NCI-H146 (cell line): ENCODE data around the gene ZNF428.
A peak's percentile ranks its signal among the peaks of the same experiment; 100 is the strongest.
"Not testable (repeated sequence)": the region's sequence is repeated elsewhere in the genome, so short reads cannot be mapped to it uniquely, and the experiment has no call there.

Experiments
- DNase-seq: peaks from one replicate; lab custom pipeline; 2025; lab: John Stamatoyannopoulos, UW

ZNF428 gene

DNA sequence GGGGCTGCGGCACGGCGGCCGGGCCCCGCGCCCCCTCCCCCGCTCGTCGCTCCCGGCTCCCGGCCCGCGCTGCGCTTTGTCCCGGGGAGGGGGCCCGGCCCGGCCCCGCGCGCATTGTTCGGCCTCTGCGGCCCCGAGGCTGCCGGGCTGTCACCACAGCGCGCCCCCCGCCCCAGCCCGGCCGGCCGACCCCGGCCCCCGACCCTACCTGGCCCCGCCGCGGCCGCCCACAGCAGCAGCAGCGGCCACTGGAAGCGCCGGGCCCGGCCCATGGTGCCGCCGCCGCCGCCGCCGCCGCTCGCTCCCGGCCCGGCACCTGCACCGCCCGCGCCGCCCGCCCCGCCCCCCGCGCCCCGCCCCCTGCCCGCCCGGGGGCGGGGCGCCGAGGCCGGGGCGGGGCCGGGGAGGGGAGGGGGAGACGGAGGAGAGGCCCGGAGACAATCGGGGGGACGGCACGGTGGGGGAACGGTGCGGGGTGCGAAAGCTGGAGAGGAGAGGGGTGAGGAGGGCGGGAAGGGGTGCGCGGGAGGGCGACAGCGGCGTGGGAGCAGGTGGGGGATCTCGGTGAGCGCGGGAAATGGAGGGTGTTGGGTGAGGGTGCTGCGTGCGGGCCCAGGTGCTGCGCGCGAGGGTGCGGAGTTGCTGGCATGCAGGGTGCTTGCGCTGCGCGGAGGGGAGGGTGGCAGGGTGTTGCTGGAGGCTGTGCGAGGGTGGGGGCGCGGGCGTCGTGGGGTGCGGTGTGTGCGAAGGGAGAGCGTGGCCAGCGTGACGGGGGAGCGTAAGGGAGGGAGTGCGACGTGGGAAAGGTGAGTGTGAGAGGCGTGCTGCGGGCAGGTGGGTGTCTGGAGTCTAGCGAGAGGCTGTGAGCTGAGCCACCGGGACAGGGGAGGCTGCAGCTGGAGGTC, 20.3 kb upstream of the ZNF428 start, which contains the start of gene CADM4:
Gene CADM4, minus strand, starts transcription at position 332 of the 905 bp plus-strand sequence. Its CDS starts 60 bp downstream, at position 272.
- peak; percentile 61 for DNase-seq

DNA sequence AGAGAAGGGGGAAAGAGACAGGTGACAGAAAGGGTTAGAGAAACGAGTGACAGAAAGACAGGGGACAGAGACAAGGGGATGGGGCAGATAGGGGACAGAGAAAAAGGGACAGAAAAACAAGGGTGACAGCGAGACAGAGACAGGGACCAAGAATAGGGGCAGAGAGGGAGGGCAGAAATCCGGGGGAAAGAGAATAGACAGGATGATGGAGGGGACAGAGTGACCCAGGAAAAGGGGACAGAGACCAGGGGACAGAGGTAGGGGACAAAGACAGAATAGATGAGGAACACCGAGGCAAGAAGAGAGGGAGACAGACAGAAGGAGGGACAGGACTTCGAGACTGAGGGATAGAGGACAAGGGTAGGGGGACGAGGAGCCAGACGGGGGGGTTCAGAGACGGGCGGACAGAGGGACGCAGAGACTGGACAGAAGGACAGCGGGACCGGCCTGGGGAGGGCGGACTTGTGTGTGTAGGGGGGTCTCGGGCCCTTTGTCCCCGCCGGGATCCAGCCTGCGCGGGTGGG, 19.6 kb upstream of the ZNF428 start:
- DNase-seq: no peak

DNA sequence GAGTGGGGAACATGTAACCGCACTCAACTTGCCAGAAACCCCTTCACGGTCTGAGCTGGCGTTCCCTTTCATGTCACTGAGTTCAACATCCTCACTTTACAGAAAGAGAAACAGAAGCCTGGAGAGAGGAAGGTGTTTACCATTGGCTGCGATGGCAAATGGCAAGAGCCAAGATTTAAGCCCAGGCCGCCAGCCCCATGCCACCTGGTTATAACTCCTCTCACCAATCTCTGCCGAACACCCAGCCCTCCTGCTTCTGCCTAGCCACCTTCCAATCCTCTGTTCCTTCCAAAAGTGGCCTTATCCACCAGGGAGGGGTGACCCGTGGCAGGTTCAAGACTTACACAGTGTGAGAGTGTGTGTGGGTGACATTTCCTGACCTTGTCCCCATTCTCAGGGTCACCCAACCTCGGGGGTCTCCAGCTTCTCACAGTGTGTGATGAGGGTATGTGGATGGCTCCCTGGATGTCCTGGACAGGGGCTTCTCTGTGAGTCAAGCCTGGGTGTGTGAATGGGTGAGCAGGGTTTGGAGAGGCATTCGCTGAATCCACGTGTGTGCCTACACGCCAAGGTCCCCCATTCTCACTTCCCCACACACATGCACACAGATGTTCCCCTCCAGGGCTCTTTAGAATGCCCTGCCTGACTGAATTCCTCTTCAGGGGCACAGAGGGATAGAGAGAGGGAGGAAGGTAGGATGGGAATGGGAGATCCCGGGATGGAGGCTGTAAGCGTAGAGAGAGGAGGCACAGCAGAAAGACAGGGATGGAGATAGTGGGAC, 19.0 kb upstream of the ZNF428 start:
- DNase-seq: no peak

DNA sequence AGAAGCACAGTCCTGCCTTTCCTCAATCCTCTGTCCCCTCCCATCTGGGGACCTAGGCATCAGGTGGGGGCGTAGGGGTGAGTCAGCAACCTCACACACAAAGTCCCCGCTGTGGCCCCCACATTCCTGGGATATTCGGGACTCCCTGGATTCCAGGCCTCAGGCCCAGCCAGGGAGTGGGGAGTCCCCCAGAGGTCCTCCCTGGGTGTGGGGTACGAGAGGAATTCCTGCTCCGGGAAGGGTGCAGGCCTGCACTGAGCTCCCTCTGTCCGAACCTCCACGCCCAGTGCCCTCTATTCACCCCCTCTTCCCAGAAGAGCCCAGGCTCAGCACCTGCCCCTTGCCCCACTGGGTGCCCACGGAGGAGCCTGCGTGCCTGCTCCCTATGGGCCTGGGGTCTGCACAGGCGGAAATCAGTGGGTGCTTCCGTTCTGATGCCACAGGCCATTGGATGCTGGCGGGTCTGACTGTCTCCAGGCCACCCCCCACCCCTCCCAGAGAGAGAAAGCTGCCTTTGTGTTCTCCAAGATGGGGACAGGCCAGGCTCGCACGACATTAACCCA, 16.8 kb upstream of the ZNF428 start:
- DNase-seq: no peak

DNA sequence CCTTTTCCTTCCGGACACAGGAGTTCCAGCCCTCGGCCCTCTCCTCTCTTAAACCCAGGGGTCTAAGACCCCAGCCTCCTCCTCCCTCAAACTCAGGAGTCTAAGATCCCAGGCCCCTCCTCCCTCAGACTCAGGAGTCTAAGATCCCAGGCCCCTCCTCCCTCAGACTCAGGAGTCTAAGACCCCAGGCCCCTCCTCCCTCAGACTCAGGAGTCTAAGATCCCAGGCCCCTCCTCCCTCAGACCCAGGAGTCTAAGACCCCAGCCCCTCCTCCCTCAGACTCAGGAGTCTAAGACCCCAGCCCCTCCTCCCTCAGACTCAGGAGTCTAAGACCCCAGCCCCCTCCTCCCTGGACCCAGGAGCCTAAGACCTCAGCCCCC, 16.1 kb upstream of the ZNF428 start:
- DNase-seq: not testable (repeated sequence)

DNA sequence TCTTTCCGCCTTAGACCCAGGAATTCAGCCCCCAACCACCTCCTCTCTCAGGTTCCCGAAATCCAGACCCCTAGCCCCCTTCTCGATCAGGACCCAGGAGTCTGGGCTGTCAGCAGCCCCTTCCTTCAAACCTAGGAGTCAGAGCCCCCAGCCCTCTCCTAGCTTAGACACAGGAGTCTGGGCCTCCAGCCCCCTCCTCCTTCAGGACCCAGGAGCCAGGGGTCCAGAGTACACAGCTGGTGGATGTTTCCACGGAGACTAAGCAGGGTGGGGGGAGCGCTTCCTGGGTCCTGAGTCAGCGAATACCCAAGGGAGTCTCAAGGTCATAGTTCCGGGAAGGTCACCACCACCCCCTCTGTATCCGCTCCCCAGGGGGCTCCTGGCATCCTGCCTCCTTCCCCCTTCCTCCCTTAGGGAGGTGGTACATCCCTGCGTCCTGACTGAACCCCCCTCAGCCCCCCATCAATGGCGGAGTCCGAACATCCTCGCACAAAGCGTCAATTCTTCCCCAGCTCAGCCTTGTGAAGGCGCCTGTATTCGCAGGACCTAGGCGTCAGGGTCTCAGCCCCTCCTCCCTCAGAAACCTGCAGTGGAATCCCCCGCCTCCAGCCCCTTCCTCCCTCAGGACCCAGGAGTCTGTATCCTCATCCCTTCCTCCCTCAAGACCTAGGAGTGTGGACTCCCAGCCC, 15.6 kb upstream of the ZNF428 start:
- no peak for DNase-seq

DNA sequence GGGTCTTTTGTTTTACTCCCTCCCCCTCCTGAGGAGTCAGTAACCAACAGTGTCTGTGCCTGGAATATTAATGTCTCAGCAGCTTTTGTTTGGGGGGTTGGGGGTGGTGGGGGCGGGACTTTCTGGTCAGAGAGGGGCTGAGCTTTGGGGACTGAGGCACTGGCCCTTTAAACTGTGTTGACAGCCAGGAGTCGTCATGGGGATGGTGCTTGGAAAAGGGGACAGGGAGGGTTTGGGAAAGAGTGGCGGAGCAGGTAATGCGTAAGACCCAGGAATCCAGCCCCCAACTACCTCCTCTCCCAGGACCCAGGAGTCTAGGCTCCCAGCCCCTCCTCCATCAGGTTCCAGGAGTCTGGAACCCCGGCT, 15.1 kb upstream of the ZNF428 start:
- DNase-seq: no peak

DNA sequence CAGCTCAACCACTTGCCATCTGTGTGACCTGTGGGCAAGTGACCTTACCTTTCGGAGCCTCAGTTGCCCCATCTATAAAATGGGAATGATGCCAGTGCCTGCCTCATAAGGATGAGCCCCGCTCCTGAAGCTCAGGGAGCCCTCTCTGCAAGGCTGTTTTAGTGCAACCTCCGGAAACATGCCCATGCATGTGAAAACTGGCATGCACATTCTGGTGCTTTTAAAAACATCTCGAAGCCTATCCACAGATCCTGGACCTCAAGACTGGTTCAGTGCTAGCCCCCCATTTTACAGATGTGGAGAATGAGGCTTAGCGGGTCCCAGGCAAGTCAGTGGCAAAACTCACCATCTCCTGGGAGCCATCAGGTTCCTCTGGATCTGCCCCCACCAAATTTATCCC, 14.6 kb upstream of the ZNF428 start:
- no peak for DNase-seq

DNA sequence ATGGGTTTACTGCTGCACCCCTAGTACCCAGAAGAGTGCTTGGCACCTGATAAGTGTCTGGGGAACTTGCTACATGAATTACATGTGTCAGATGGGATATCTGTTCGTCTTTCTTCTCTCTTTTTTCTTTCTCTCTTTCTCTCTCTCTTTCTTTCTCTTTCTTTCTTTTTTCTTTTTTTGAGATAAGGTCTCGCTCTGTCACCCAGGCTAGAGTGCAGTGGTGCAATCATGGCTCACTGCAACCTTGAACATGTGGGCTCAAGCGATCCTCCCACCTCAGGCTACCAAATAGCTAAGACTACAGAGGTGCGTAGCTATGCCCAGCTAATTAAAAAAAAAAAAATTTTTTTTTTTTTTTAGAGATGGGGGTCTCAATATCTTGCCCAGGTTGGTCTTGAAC, 14.1 kb upstream of the ZNF428 start:
- DNase-seq: no peak

DNA sequence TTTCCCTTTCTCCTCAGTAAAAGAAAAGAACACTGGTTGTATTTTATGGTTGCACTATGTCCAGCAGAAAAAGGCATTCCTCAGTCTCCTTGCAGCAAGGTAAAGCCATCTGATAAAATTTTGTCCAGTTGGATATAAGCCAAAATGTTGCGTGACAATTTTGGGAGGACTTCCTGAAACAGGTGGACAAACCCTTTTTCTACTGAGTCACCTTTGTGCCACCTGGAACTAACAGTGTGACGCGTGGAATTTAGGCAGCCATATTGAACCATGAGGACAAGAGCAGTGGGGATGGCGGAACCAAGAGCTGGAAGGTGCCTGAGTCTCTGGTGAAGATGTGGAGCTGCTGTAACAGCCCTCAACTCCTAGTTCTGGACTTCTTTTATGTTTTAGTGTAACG, 12.1 kb upstream of the ZNF428 start:
- DNase-seq: no peak

DNA sequence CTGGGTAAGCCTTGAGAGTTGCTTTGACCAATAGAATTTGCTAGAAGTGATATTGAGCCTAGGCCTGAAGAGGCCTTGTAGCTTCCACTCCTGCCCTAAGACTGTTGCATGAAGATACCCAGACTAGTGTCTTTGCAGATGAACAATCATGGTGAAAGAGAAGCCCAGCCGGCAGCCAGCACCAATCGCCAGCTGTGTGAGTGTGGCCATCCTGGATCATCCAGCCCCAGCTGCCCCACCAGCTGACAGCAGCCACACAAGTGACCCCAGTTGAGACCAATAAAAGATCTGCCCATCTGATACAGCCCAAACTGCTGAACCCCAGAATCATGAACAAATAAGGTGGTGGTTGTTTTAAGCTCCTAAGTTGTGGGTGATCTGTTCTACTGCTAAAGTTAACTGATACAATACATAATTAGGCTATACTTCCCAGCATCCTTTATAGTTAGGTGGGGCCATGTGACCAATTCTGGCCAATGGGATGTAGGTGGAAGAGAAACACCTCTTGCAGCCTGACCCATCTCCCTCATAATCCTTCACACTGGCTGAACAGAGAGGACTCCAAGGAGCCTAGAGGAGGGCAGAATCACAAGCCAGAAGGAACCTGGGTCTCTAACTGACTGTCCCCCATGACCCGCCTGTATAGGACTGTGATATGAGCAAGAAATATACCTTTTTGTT, 9.4 kb upstream of the ZNF428 start:
- DNase-seq: no peak

DNA sequence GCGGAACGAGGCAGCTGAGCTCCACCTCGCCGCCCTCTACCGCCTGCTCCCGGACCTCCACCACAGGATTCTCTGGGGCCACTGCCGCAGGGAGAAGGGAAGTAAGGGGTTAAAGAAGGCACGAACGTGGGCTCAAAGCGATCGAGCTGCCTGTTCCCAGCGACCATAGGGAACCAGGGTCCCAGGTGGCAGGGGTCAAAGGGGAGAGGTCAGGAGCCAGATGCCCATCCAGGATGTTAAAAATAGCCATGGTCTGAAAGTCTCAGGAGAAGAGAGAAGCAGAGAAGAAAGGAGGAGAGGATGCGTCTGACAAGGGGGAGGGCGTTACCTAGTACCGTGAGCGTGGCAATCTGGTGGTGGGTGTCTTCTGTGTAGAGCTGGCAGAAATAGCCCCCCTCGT, 7.4 kb upstream of the ZNF428 start:
- DNase-seq: no peak

DNA sequence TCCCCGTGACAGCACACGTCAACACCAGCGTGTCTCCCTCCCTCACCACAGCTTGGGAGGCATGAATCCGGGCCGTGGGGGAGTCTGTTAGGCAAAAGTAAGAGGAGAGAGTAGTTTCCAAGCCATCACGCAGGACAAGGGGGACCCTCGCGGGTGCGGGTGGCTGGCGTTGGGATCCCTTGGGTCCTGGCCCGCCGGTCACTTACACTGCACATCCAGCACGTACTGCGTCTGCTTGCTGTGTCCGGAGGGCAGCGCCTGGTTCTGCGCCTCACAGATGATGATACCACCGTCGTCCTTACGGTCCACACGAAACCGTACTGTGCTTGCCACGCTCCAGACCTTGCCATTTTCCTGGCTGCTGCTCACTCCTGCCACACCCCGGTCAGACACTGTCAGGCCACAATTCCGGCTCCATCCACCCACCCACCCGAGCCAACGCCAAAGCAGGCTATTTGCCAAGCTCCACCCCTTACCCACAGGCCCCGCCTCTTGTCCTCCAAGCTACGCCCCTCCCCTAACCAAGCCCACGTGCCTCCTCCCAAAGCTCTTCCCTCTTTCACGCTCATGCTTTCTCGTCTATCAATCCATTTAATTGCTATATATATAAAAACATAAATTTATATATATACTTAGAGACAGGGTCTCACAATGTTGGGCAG, 6.6 kb upstream of the ZNF428 start:
- DNase-seq: no peak

DNA sequence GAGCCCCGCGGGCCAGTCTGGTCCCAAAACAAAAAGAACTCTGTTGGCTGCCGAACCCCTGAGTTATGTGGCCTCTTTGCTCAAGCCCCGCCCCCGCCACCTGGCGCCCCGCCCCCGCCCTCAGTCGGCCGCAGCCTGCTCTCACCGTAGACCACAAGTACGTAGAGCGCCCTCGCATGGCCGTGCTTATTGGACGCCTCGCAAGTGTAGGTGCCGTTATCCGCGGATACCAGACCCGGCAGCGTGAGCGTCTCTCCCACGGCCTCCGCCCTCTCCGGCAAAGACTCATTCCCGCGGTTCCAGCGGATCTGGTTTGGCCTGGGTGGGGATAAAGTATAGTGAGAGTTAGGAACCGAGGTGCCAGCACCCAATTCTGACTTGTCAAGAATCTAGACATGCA, 5.5 kb upstream of the ZNF428 start:
- no peak for DNase-seq

DNA sequence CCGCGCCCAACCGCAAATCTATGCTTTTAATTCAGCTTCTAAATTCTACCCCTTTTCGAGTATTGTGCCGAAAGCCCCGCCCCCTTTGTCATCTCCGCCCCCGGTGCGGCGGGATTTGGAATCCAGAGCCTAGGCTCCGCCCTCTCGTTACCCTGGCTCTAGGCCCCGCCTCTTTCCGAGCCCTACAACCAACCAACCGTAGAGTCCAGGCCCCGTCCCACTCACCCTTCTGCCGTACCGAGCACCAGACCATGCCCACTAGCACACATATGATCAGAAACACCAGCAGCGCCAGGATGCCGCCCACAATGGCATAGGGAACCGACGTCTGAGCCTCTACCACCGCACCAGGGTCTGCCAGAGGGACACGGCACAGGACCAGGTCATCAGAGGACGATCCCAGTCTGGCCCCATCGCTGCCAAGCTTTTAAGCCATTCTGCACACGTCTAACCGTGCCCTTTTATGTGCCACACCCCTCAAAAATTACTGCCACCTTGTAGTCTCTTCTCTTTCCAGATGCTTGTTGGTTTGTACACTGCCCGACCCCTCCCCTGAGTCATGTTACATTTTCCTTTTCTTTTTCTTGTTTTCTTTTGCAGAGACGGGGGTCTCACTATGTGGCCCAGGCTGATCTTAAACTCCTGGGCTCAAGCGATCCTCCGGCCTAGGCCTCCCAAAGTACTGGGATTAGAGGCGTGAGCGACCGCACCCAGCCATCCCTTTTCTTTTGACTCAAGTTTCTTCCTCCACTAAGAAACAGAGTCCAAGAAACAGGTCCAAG, 4.7 kb upstream of the ZNF428 start:
- no peak for DNase-seq

DNA sequence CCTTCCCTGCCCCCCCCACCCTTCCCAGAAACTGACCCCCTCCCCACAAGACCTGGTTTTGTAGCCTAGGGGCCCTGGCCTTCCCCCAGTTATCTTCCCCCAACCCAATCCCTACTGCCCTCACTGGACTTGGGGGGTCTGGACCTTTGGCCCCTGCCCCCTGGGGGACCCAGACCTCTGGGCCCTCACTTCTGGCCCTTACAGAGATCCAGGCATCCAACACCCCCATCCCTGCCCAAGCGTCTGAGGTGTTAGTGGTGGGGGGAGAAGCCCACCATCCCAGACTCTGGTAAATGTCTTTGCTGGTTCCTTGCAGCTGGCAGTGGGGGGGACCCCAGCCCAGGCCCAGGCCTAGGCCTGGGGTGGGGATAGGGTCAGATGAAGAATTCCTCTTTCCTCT, 3.5 kb upstream of the ZNF428 start:
- no peak for DNase-seq

DNA sequence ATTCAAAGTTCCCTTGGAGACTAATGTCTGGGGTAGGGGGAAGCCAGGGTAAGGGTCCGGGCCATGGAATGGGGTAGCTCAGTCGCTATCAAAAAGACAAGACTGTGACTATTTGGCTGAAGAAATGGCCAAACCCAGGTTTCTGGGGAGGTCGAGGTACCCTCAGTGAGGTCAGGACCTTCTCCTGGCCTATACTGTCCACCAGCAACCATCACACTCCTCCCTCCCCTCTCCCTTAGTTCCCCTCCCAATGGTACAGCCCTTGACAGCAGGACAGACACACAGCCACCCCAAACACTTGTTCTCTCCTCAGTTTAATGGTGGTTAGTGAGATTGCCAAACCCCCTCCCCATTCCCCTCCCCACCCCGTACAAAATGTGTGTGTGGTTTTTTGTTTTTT, 2.6 kb upstream of the ZNF428 start:
- no peak for DNase-seq

DNA sequence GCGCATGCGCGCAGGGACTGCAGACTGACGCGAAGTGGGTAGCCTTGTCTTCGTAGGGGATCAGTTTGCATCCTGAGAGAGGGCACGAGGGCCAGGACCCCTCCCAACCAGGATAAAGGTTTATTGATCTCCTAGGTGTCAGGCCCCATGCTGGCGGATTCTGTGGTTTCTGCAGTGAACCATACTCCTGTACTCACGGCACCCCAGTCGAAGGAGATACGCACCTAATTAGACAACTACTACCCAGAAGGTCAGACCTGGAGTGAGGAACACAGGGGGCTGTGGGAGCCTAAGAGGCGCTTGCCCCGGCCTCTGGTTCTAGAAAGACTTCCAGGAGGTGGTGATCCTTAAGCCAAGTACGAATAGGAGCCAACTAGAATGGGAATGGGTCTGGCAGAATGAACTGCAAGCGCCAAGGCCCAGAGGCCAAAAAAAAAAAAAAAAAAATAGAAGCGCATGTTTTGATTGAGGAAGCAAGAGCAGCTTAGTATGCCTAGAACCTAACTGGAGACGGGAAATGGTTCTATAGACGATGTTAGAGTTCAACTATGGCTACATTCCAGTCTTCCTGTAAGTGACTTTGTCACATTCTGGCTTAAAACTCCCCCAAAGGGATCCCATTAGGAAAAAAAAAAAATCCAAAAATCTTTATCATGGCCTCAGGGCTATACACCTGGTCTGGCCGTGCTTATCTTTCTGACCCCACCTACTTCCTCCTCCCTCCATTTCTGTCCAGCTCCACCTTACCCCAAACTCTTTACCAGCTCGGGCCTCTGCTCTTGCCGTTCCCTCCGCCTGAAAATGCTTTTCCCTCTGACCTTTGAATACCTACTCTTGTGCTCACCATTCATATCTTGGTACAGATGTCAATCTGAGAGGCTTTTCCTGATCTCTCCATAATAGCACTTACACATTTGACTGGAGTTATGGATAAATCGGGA, 902 bp upstream of the ZNF428 start:
- no peak for DNase-seq

DNA sequence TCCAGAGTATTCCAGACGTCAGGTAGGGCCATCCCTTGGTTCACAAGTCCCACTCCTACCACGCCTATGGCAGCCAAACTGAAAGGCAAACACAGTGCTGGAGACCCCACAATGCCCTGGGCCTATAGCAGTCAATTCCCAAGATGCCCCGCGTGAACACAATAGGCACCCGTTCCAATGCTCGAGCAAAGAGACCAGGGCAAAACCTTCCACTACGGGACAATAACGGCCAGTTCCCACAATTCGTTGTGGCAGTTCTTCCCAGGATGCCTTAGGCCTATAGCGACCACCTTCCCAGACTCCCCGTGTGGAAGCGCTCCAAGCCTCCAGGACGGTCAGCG, 538 bp downstream of the ZNF428 start:
- DNase-seq: peak; percentile 89
